GM12875 (cell line): ENCODE results near the gene QRICH1.

ENCODE experiments used
- H3K4me3 ChIP-seq: one replicate; pipeline ENCODE4 v1.5.1; 2011; ENCODE audit warnings: low read depth, low read length, control low read depth
- TF ChIP-seq, protein P1 (sequence below): IDR thresholded peaks from 2 replicates; pipeline ENCODE4 v1.5.1; 2011; ENCODE audit warnings: low read depth, mild to moderate bottlenecking, control low read depth, inconsistent platforms, low read length, moderate library complexity, borderline replicate concordance; ENCODE audit not compliant: insufficient read depth

Gene QRICH1

GRCh38 chr3:48985831-48986376 lies 108.0 kb downstream of the QRICH1 start:
- H3K4me3 ChIP-seq: no peak overlapping the region
- TF ChIP-seq, protein P1, sequence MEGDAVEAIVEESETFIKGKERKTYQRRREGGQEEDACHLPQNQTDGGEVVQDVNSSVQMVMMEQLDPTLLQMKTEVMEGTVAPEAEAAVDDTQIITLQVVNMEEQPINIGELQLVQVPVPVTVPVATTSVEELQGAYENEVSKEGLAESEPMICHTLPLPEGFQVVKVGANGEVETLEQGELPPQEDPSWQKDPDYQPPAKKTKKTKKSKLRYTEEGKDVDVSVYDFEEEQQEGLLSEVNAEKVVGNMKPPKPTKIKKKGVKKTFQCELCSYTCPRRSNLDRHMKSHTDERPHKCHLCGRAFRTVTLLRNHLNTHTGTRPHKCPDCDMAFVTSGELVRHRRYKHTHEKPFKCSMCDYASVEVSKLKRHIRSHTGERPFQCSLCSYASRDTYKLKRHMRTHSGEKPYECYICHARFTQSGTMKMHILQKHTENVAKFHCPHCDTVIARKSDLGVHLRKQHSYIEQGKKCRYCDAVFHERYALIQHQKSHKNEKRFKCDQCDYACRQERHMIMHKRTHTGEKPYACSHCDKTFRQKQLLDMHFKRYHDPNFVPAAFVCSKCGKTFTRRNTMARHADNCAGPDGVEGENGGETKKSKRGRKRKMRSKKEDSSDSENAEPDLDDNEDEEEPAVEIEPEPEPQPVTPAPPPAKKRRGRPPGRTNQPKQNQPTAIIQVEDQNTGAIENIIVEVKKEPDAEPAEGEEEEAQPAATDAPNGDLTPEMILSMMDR: no peak

- H3K4me3 ChIP-seq: no peak overlapping the region
- TF ChIP-seq, protein P1: no peak
Observed at GRCh38 chr3:48984663-48985062, 109.2 kb downstream of the QRICH1 start.

- TF ChIP-seq, protein P1: no peak
- no peak overlapping the region for H3K4me3 ChIP-seq
Observed at GRCh38 chr3:48983096-48983495, 110.8 kb downstream of the QRICH1 start.

DNA sequence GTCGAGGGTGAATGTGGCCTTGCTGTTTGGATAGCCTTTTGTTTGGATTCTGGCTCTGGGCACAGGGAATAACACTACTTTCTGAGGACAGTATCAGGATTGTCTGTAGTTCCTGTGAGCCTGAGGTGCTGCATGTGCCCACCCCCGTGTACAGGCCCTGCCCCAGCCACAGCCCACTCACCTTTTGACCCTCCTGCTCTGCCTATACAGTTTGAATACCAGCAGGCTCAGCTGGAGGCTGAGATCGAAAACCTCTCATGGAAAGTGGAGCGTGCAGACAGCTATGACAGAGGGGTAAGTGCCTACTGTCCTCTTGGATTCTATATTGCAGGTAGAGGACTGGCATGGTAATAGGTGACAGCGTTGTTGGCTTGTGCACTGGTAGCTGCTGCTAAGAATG lies 111.2 kb downstream of the QRICH1 start:
- H3K4me3 ChIP-seq: no peak overlapping the region
- TF ChIP-seq, protein P1: no peak

- TF ChIP-seq, protein P1: no peak
- H3K4me3 ChIP-seq: no peak overlapping the region
Observed at GRCh38 chr3:48982016-48982415, 111.9 kb downstream of the QRICH1 start.

GRCh38 chr3:48980295-48980694 lies 113.6 kb downstream of the QRICH1 start:
- TF ChIP-seq, protein P1: no peak
- no peak overlapping the region for H3K4me3 ChIP-seq
